HG03280 (cell line): ENCODE measurements around the gene UTRN.

Source experiments
- ATAC-seq: cut with Tn5 transposase; IDR thresholded peaks from one replicate; pipeline ENCODE4 v1.9.1; 2021; ENCODE audit warnings: mild to moderate bottlenecking, moderate library complexity; ENCODE audit not compliant: unreplicated experiment

The UTRN gene

GRCh38 chr6:144279484-144280150, 5.5 kb upstream of the UTRN start:
- ATAC-seq = no peak

DNA sequence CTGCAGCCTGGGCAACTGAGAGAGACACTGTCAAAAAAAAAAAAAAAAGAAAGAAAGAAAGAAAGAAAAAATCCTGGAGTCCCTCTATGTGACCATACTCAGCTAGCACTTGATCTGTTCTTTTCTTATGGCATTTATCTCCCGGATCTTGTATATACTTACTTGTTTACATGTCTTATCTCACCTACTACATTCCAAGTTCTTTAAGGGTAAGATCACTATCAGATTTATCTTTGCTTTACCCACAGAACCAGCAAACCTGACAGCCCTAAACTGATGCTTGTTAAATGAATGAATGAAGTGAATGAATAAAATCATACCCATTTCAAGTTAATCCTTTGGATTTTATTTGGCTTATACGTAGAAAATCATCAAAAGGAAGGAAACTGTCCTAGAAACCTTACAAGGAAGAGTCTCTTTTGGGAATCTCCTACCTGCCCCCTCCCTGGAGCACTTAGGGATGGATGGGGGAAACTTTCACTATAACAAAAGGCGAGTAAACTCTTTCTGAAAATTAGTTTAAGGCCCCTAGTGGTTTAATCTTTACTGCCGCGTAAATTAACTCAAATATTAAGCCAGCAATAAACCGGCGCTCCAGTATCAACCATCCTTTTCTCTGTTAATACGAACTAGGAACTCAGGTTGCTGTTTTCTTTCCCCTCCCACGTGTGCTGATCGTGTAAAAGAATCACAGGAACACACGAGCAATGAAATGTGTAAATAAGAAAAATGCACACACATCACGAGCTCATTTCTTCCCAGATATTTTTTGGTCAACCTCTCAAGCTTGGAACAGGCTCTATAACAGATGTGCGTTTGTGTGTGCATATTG, 1.3 kb upstream of the UTRN start:
- ATAC-seq = no peak

GRCh38 chr6:144284478-144284782, 705 bp upstream of the UTRN start:
- ATAC-seq = no peak

GRCh38 chr6:144285548-144285797, 338 bp downstream of the UTRN start:
- ATAC-seq = peak; percentile 22

- peak; percentile 26 for ATAC-seq
Measured at GRCh38 chr6:144285798-144286502, 815 bp downstream of the UTRN start.

GRCh38 chr6:144286503-144287393, 1.6 kb downstream of the UTRN start:
- ATAC-seq = no peak

DNA sequence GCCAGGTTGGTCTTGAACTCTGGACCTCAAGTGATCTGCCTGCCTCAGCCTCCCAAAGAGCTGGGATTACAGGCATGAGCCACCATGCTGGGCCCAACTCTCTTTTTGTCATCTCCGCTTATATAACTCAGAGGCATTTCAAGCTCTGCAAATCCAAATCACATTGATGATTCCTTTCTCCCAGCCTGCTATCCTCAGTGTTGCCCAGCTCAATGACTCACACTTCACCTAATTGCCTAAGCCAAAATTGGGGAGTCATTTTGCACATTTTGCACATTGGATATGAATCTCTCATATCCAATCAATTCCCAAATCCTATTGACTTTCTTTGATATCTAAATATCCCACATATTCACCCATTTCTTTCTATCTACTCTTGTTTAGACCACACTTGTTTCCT, 3.9 kb downstream of the UTRN start:
- no peak for ATAC-seq

DNA sequence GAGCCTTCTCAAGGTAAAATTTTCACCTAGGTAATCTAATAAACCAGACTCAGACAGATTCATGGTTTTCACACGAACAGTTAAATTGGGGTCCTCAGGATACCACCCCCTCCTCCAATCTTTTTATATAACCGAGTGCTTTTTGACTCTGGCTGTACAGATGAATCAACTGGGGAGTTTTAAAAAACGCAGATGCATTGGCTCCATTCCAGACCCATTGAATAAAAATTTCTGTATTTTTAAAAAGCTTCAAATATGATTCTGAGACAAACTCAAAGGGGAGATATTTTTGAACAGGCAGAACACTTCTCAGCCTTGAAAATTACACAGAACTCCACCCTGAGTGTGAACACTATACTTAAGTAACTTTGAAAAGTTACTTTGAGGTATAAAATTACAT, 7.2 kb downstream of the UTRN start:
- ATAC-seq = no peak

DNA sequence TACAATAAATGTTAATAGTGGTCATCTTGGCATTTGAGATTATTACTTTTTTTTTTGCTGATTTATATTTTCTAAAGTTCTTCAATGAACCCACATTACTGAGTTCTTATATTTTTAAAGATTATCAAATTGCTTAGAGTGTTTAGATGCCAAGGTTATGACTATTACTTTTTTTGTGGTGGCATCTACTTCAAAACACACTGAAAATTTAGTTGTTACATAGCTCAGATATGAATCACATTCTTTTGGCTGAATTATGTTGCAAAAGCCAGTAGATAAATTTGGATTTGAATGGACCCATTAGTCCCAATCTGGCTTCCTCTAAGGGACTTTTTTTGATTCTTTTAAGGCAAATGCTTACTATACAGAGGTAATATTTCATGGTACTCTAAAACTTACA, 8.9 kb downstream of the UTRN start:
- ATAC-seq = no peak

DNA sequence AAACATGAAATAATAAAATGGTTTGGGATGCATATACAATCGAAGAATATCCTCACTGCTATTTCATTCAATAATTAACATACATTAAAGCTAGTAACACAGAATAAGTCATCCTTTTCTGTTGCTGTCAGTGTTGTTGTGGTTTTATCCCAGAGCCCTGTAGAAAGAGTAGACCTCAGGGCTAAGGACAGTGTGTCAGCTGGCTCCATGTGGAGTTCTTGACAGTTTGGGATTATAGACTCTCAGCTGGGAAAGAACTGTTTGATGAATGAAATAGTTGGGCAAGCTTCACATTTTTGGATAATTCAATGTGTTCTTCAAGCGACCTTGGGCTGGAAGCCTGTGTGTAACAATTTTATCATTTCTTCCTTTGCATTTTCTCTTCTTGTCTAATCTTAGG, 10.1 kb downstream of the UTRN start:
- ATAC-seq = no peak

DNA sequence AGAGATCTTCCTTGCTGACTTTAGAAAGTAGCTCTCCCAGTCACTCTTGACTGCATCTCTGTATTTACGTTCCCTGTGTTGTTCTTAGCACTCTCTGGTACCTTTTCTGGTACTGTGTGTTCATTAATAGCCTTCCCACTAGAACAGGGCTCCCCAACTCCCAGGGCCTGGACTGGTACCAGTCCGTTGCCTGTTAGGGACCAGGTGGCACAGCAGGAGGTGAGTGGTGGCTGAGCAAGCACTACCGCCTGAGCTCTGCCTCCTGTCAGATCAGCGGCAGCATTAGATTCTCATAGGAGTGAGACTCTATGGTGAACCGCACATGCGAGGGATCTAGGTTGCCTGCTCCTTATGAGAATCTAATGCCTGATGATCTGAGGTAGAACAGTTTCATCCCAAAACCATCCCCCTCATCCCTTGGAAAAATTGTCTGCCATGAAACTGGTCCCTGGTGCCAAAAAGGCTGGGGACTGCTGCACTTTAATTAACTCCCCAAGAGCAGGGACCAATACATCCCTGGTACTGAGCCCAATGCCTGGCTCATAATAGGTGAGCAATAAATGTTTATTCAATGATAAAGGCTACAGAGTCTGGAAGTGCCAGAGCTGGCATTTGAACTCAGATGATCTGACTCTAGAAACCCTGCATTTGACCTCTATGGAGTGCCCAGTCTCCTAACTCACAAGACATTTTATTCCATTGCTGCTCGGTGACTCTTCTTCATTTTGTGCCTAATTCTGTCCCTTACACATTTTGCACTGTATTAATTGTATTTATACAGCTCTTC, 11.0 kb downstream of the UTRN start:
- ATAC-seq = no peak

GRCh38 chr6:144296973-144297372, 11.8 kb downstream of the UTRN start:
- ATAC-seq = no peak

- ATAC-seq = no peak
Measured at GRCh38 chr6:144297511-144298100, 12.5 kb downstream of the UTRN start.

DNA sequence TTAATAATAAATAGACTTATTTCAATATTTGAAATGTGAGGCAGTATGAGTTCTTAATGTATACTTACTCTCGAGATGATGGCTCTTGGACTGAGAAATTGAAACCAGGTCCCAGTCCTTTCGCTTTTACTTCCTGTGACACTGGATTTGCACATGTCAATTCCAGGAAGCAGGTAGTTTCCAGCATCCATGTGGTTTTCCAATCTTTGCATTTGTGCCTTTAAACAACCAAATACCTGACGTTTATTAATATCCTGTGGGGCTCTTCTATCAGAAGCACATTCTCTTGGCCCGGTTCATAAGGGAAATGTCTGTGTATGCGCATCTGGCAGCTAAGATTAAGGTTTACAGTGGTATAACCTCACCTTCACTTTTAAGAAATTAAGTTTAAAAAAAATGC, 13.1 kb downstream of the UTRN start:
- ATAC-seq = no peak

GRCh38 chr6:144298916-144299315, 13.8 kb downstream of the UTRN start:
- ATAC-seq = no peak

DNA sequence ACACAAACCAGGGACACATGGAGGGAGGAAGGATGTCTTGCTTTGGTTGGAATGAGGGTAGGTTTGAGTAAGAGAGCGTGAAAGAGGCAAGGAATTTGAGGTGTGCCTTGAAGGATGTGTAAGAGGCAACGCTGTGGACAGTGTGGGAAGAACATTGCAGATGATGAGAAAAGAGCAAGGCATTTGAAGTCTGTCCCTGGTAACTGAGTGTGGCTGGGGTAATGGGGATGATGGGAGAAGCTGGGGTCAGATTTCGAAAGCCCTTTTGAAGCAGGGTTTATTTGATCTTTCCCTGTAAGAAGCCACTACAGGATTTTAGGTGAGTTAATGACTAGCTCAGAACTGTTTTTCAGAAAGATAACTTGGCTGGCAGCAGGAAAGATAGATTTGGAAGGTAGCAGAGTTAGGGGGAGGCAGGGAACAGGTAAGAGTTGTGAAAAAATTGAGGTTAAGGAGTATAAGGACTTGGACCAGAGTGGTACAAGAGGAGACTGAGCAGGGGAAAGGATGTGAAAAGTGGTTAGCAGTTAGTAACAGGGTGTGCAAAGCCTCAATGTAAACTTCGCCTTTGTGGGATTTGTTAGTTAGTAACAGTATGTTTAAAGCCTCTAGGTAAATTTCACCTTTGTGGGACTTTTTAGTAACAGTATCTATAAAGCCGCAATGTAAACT, 17.7 kb downstream of the UTRN start:
- ATAC-seq = no peak

GRCh38 chr6:144304223-144304848, 19.2 kb downstream of the UTRN start:
- ATAC-seq = no peak

GRCh38 chr6:144305567-144305966, 20.4 kb downstream of the UTRN start:
- peak; percentile 33 for ATAC-seq

- ATAC-seq = peak; percentile 91
Measured at GRCh38 chr6:144305985-144306384, 20.9 kb downstream of the UTRN start.
